Measurements from ENCODE around the gene APEH.

- no peak for TF ChIP-seq CTCF (IDR thresholded peaks at IDR 0.05)
- no peak for TF ChIP-seq POLR2A (IDR thresholded peaks at IDR 0.05)
Observed at GRCh38 chr3:49705390-49705960, 31.3 kb downstream of the APEH start.
